Activated B cell treated with CpG ODN at 0.5 μM for 24 hours (primary cell): ENCODE measurements around the gene C22orf23. TPM values are rescaled to one million over a fixed set of nuclear protein-coding genes. Genes with fewer than 3 reads are reported as not detected.

ENCODE experiments used
- ATAC-seq: fragments of 200-7000 bp; cut with Tn5 transposase; one replicate; pipeline ENCODE4 v1.10.0; 2021; ENCODE audit warnings: low read depth, mild to moderate bottlenecking, moderate library complexity
- CTCF ChIA-PET: fragments of 350-600 bp; sonication (Branson Sonifier 250); formaldehyde crosslinking; loops from one replicate; lab custom pipeline; 2021; ENCODE audit warnings: antibody characterized with exemption; lab: Charles Lee
- POLR2A ChIA-PET: fragments of 350-600 bp; sonication (Branson Sonifier 250); formaldehyde crosslinking; loops from one replicate; lab custom pipeline; 2021; ENCODE audit warnings: antibody characterized with exemption; lab: Charles Lee
- DNase-seq: peaks from one replicate; pipeline ENCODE4 v3.0.0; 2022
- H3K27ac Mint-ChIP-seq: one replicate; pipeline ENCODE4 v1.8.0; 2020; ENCODE audit warnings: mixed read lengths
- H3K27me3 Mint-ChIP-seq: one replicate; pipeline ENCODE4 v1.8.0; 2021; ENCODE audit warnings: mixed read lengths
- H3K36me3 Mint-ChIP-seq: one replicate; pipeline ENCODE4 v1.8.0; 2021; ENCODE audit warnings: low read depth, mixed read lengths
- H3K4me1 Mint-ChIP-seq: one replicate; pipeline ENCODE4 v1.8.0; 2021; ENCODE audit warnings: mixed read lengths
- H3K4me3 Mint-ChIP-seq: one replicate; pipeline ENCODE4 v1.8.0; 2020; ENCODE audit warnings: mild to moderate bottlenecking, mixed read lengths
- H3K9me3 Mint-ChIP-seq: one replicate; pipeline ENCODE4 v1.8.0; 2020; ENCODE audit warnings: mixed read lengths
- CTCF ChIP-seq: fragments of 200-600 bp; IDR thresholded peaks from one replicate; pipeline ENCODE4 v1.8.0; 2022; ENCODE audit warnings: antibody characterized with exemption, mild to moderate bottlenecking
- intact Hi-C: fragments of 100-400 bp; cut with micrococcal nuclease; formaldehyde crosslinking; loops from one replicate; pipeline ENCODE4 v1.15.1; 2024
- total RNA-seq: library from RNA; stranded (reverse); gene quantifications from 2 replicates; pipeline ENCODE4 v1.2.3, GENCODE V29; 2022

The C22orf23 gene
- total RNA-seq, 1 donor from 2014 or later, result 0.16 TPM

- no peak for TF ChIP-seq CTCF
- peak overlapping the region; percentile 50 for H3K4me3 Mint-ChIP-seq
These were observed 43.3 kb upstream of the C22orf23 start for GRCh38 chr22:37996515-37997246.

GRCh38 chr22:37996079-37996478, 42.7 kb upstream of the C22orf23 start:
- H3K4me1 Mint-ChIP-seq, result peaks cover 27% of the 10 kb centered on the region
- ChIA-PET POLR2A (interaction anchor here (0.7 kb wide), 1 partner anchor 42 kb away, joined by 4 read pairs; no protein-coding TSS in a partner anchor), CTCF (no interaction called here)
- H3K27me3 Mint-ChIP-seq, result no peaks in the 10 kb centered on the region
- H3K36me3 Mint-ChIP-seq, result no peaks in the 10 kb centered on the region
- peak; percentile 73 for ATAC-seq
- no peak overlapping the region for H3K27ac Mint-ChIP-seq
- peak overlapping the region; percentile 50 for H3K4me3 Mint-ChIP-seq
- TF ChIP-seq CTCF, result no peak
- no peaks in the 10 kb centered on the region for H3K9me3 Mint-ChIP-seq
- no peak for DNase-seq
- intact Hi-C loops, result no loop called here

More at GRCh38 chr22:37996515-37997246, 43.3 kb upstream of the C22orf23 start:
- no peaks in the 10 kb centered on the region for H3K9me3 Mint-ChIP-seq
- ChIA-PET POLR2A (no interaction called here), CTCF (no interaction called here)
- no peak for DNase-seq
- no peaks in the 10 kb centered on the region for H3K36me3 Mint-ChIP-seq
- no peaks in the 10 kb centered on the region for H3K27me3 Mint-ChIP-seq
- no peak for ATAC-seq
- intact Hi-C loops, result no loop called here
- peaks cover 27% of the 10 kb centered on the region for H3K4me1 Mint-ChIP-seq
- H3K27ac Mint-ChIP-seq, result no peak overlapping the region

GRCh38 chr22:37995460-37995859, 42.1 kb upstream of the C22orf23 start:
- CTCF ChIA-PET, result no interaction called here
- no peak for DNase-seq
- peaks cover 27% of the 10 kb centered on the region for H3K4me1 Mint-ChIP-seq
- POLR2A ChIA-PET, result interaction anchor here (0.6 to 0.7 kb wide), 2 partner anchors 41 to 575 kb away, joined by 3 to 4 read pairs; partner anchors contain the start of gene DMC1
- TF ChIP-seq CTCF, result no peak
- H3K4me3 Mint-ChIP-seq, result no peak overlapping the region
- H3K9me3 Mint-ChIP-seq, result no peaks in the 10 kb centered on the region
- intact Hi-C loops, result no loop called here
- no peak for ATAC-seq
- no peak overlapping the region for H3K27ac Mint-ChIP-seq
- H3K27me3 Mint-ChIP-seq, result no peaks in the 10 kb centered on the region
- H3K36me3 Mint-ChIP-seq, result no peaks in the 10 kb centered on the region

- H3K36me3 Mint-ChIP-seq, result no peaks in the 10 kb centered on the region
- CTCF ChIA-PET, result no interaction called here
- H3K27me3 Mint-ChIP-seq, result no peaks in the 10 kb centered on the region
- DNase-seq (no peak), ATAC-seq (no peak)
- intact Hi-C loops, result no loop called here
- no peak for TF ChIP-seq CTCF
- H3K27ac Mint-ChIP-seq, result no peak overlapping the region
- no peak overlapping the region for H3K4me3 Mint-ChIP-seq
- POLR2A ChIA-PET, result no interaction called here
- no peaks in the 10 kb centered on the region for H3K9me3 Mint-ChIP-seq
- peaks cover 27% of the 10 kb centered on the region for H3K4me1 Mint-ChIP-seq
These were observed 41.6 kb upstream of the C22orf23 start for GRCh38 chr22:37994982-37995381.

- CTCF ChIA-PET, result no interaction called here
- ATAC-seq (no peak), DNase-seq (no peak)
- Mint-ChIP-seq H3K27ac (no peak overlapping the region), H3K27me3 (no peaks in the 10 kb centered on the region), H3K9me3 (no peaks in the 10 kb centered on the region), H3K4me1 (peaks cover 26% of the 10 kb centered on the region), H3K4me3 (no peak overlapping the region), H3K36me3 (no peaks in the 10 kb centered on the region)
- intact Hi-C loops, result no loop called here
- POLR2A ChIA-PET, result interaction anchor here (0.6 kb wide), 1 partner anchor 710 kb away, joined by 3 read pairs; no protein-coding TSS in a partner anchor
- no peak for TF ChIP-seq CTCF
These were observed 40.6 kb upstream of the C22orf23 start for GRCh38 chr22:37994049-37994448.
